ENCODE data around the gene GSPT2.
"Not testable (repeated sequence)": the region's sequence is repeated elsewhere in the genome, so short reads cannot be mapped to it uniquely, and the experiment has no call there.

The GSPT2 gene

GRCh38 chrX:51743179-51743957 lies at the start of gene GSPT2:
TSS of gene GSPT2 (plus strand) at chrX:51743442. CDS start at chrX:51743627, 185 bp downstream.
- DNase-seq: peak; percentile 59

- no peak for DNase-seq
Measured at GRCh38 chrX:51694254-51694653, 49.0 kb upstream of the GSPT2 start.

DNA sequence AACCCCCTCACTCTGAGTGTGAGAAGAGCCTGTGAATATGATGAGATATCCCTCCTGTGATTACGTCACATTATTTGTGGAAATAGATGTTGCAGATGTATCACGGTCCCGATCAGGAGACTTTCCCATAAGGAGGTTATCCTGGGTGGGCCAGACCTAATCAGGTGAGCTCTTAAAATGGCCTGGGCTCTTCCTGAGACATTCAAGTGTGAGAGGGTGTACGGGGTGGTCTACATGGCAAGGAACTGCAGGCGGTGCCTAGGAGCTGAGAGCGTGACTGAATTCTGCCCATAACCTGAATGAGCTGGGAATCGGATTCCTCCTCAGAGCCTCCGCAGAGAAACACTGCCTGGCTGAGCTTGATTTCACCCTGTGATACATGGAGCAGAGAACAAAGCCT lies 45.8 kb upstream of the GSPT2 start:
- DNase-seq: no peak

DNA sequence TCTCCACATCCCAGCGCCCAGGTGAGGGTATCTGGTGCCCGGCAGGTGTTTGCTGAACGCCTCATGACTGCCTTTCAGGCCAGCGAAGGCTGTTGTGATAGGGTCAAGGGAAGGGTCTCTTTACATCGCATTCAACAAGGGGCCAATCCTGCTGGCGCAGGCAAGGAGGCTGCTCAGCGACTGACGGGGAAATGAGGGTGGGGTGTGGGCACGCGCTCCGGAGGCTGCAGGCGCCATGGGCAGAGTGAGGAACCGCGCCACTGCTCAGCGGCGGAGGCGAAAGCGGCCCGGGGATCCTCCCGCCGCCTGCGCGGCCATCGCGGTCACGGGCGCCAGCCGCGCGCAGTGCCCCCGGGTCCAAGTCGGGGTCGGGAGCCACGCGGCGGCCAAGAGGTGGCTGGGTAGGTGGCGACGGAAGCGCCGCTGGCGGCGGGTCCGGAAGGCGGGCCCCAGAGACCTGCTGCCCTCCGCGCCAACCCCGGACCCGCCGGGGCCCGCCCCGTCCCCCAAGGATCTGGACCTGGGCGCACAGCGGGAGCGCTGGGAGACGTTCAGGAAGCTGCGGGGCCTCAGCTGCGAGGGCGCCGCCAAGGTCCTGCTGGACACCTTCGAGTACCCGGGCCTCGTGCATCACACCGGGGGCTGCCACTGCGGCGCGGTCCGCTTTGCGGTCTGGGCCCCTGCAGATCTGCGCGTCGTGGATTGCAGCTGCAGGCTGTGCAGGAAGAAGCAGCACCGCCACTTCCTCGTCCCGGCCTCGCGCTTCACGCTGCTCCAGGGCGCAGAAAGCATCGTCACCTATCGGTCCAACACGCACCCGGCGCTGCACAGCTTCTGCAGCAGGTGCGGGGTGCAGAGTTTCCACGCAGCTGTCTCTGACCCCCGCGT lies 32.7 kb upstream of the GSPT2 start, which contains the start of gene CENPVL1:
Gene CENPVL1 (plus strand): TSS at position 236 of the 888 bp plus-strand sequence. CDS start 0 bp downstream, at position 236.
- DNase-seq: not testable (repeated sequence)

DNA sequence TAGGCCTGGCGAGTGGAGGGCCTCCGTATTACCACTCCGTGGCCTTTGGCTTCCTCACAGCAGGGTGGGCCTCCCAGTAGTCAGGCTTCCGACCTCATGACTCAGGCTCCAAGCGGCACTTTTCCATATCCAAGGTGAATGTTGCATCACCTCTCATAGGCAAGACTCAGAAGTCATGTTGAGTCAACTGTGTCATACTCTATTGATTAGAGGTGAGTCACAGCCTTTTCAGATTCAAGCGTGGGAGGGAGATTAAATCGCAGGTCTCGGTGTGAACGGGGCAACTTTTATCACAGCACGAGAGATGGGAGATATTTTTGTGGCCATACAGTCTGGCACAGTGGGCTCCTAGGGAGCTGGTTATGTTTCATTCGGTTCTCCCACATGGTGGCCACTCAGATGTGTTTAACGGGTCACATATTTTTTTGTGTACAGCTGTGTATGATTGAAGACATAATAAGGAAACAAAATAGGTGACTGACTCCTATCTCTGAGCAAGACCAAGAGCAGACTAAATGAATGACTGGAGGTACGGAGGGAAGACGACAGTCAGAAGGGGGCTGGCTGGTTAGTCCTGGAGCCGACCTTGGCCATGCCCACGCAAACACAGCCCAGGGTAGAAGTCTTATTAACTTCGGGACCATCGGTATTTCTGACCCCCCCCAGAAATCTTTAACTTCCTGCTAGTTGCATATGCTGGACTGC lies 30.1 kb upstream of the GSPT2 start:
- DNase-seq: not testable (repeated sequence)

GRCh38 chrX:51728202-51728601 lies 15.0 kb upstream of the GSPT2 start:
- no peak for DNase-seq

DNA sequence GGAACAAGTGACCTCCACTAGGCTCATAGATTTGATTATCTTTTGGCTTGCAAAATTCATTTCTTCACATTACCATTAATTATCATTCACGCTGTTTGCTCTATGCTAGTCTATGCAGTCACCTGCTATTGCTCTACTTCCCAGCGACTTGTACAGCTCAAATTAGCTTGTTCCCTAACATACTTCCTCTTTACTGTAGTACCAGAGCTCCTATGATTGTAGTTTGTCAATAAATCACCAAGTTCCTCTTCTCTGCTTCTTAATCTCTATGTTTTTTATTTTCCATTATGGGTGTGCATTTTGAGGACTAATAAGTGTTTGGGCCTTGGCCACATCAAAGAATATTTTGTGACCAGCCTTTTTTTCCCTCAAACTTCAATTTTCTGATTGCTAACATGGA lies 6.2 kb upstream of the GSPT2 start:
- DNase-seq: no peak

- DNase-seq: no peak
Measured at GRCh38 chrX:51742586-51742985, 656 bp upstream of the GSPT2 start.

DNA sequence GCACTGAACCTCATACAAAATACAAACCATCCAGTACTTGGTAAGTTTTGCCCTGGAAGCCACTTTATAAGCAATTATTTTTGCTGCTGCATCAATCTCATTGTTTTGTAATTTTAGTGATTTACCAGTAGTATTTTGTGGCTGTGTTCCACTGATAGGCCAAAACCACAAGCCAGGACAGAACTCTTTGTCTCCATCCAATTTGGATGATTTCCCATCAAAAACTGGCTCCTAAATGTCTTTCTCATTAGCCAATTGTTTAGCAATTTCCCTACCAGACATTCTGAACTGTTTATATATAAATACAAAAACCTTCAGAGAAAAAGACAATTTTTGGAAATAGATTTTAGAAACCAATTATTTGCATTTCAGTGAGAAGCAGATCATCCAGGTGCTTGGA lies 4.4 kb downstream of the GSPT2 start:
- DNase-seq: no peak

GRCh38 chrX:51759055-51759839 lies 16.0 kb downstream of the GSPT2 start:
- DNase-seq: no peak

DNA sequence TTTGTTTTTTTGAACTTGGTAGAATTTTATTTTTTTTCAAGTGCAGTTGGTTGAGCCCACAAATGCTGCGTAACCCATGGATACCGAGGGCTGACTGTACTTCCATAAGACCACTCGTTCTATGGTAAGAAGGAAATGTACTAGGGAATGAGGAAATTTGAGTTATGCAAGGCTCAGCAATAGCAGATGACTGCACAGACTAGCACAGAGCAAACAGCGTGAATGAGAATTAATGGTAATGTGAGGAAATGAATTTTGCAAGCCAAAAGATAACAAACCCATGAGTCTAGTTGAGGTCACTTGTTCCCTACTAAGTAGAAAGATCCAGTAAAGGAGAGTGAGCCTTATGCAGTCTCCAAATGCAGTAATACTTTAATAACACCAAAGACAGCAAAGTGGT lies 17.4 kb downstream of the GSPT2 start:
- DNase-seq: no peak

DNA sequence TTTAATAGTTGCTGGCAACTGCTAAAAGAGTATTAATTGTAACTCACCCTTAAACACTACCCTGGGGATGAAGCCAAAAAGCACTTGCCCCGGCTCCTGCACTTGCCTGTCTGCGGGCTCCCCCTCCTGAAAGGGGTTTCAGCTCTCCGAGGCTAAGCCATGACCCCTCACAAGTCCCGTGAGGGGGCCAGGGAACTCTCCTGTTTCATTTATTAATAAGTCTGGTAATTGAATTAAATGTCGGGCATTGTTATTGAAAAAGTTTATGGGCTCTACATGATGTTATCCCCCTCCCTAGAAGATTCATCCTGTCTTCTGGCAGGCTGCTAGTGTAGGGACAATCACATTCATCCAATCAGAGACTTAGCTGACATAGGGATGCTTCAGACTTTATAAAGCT lies 23.3 kb downstream of the GSPT2 start:
- no peak for DNase-seq

DNA sequence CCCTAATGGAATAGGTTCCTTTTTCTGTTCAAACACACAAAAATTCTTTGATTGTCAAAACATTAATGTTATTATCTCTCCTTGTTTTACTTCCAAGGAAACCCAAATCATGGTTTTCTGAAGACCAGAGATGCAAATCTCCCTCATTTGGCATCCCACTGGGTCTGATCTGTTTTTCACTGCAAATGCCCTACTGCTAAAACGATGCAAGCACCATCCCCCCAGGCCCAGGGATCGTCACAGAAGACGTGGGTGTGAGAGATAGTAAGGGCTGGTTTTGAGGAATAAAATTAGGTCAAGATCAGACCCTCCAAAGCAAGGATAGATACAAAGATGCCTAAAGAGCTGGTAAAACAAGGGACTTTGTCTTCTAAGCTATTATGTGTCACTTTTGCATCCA lies 33.6 kb downstream of the GSPT2 start:
- no peak for DNase-seq

GRCh38 chrX:51779306-51779705 lies 36.1 kb downstream of the GSPT2 start:
- DNase-seq: no peak

GRCh38 chrX:51795136-51795535 lies 51.9 kb downstream of the GSPT2 start:
- DNase-seq: no peak

Data from midbrain (tissue), 1 donor.